Measurements from ENCODE around the gene RBM20. TPM values are rescaled to one million over a fixed set of nuclear protein-coding genes. Genes with fewer than 3 reads are reported as not detected.

The RBM20 gene
- total RNA-seq, 4 donors from 2014 or later, result 1.6 to 18.6 (median 3.2) TPM

GRCh38 chr10:110840923-110841428, 196.8 kb downstream of the RBM20 start:
- no peak overlapping the region for H3K4me3 ChIP-seq
- H3K9me3 ChIP-seq, result no peaks in the 10 kb centered on the region
- H3K4me1 ChIP-seq, result peaks cover 78% of the 10 kb centered on the region
- no peaks in the 10 kb centered on the region for H3K27me3 ChIP-seq
- no peaks in the 10 kb centered on the region for H3K36me3 ChIP-seq
- no peak for DNase-seq (ENCODE audit: low spot score in 2 of 2)
- TF ChIP-seq POLR2A (IDR thresholded peaks at IDR 0.05), result no peak
- TF ChIP-seq POLR2AphosphoS5 (IDR thresholded peaks at IDR 0.05), result no peak
- TF ChIP-seq EP300 (IDR thresholded peaks at IDR 0.05), result no peak
- TF ChIP-seq CTCF (IDR thresholded peaks at IDR 0.05), result no peak
- H3K27ac ChIP-seq, result peak overlapping the region; percentile 76
- WGBS, result 73% methylated on average over 3 of the region's 3 CpGs

GRCh38 chr10:110841767-110842267, 197.7 kb downstream of the RBM20 start:
- 91% methylated on average over 8 of the region's 9 CpGs for WGBS
- Histone ChIP-seq H3K36me3 (no peaks in the 10 kb centered on the region), H3K27me3 (no peaks in the 10 kb centered on the region), H3K27ac (no peak overlapping the region), H3K4me1 (peaks cover 79% of the 10 kb centered on the region), H3K9me3 (no peaks in the 10 kb centered on the region), H3K4me3 (no peak overlapping the region)
- TF ChIP-seq POLR2AphosphoS5 (IDR thresholded peaks at IDR 0.05), result no peak
- TF ChIP-seq EP300 (IDR thresholded peaks at IDR 0.05), result no peak
- no peak for TF ChIP-seq POLR2A (IDR thresholded peaks at IDR 0.05)
- no peak for TF ChIP-seq CTCF (IDR thresholded peaks at IDR 0.05)
- DNase-seq (ENCODE audit: low spot score in 2 of 2), result no peak

GRCh38 chr10:110842326-110842904, 198.3 kb downstream of the RBM20 start:
- Histone ChIP-seq H3K9me3 (no peaks in the 10 kb centered on the region), H3K27ac (peak overlapping the region; percentile 60), H3K4me3 (no peak overlapping the region), H3K4me1 (peaks cover 79% of the 10 kb centered on the region), H3K36me3 (no peaks in the 10 kb centered on the region), H3K27me3 (no peaks in the 10 kb centered on the region)
- TF ChIP-seq CTCF (IDR thresholded peaks at IDR 0.05) (no peak), POLR2AphosphoS5 (IDR thresholded peaks at IDR 0.05) (no peak), POLR2A (IDR thresholded peaks at IDR 0.05) (no peak), EP300 (IDR thresholded peaks at IDR 0.05) (no peak)
- 82% methylated on average over 7 of the region's 7 CpGs for WGBS
- DNase-seq (ENCODE audit: low spot score in 2 of 2), result no peak

- Histone ChIP-seq H3K27me3 (no peaks in the 10 kb centered on the region), H3K36me3 (no peaks in the 10 kb centered on the region), H3K9me3 (no peaks in the 10 kb centered on the region), H3K4me3 (no peak overlapping the region), H3K27ac (peak overlapping the region; percentile 60), H3K4me1 (peaks cover 74% of the 10 kb centered on the region)
- no peak for DNase-seq (ENCODE audit: low spot score in 2 of 2)
- 52% methylated on average over 2 of the region's 2 CpGs for WGBS
- no peak for TF ChIP-seq POLR2AphosphoS5 (IDR thresholded peaks at IDR 0.05)
- no peak for TF ChIP-seq CTCF (IDR thresholded peaks at IDR 0.05)
- no peak for TF ChIP-seq POLR2A (IDR thresholded peaks at IDR 0.05)
- no peak for TF ChIP-seq EP300 (IDR thresholded peaks at IDR 0.05)
These were observed 198.9 kb downstream of the RBM20 start for GRCh38 chr10:110843031-110843430.

GRCh38 chr10:110843796-110844616, 199.9 kb downstream of the RBM20 start:
- Histone ChIP-seq H3K36me3 (no peaks in the 10 kb centered on the region), H3K27ac (peak overlapping the region; percentile 60), H3K27me3 (no peaks in the 10 kb centered on the region), H3K4me1 (peaks cover 69% of the 10 kb centered on the region), H3K9me3 (no peaks in the 10 kb centered on the region), H3K4me3 (no peak overlapping the region)
- TF ChIP-seq POLR2AphosphoS5 (IDR thresholded peaks at IDR 0.05) (no peak), POLR2A (IDR thresholded peaks at IDR 0.05) (no peak), CTCF (IDR thresholded peaks at IDR 0.05) (no peak), EP300 (IDR thresholded peaks at IDR 0.05) (no peak)
- no peak for DNase-seq (ENCODE audit: low spot score in 2 of 2)
- WGBS, result 63% methylated on average over 8 of the region's 8 CpGs

Data from suprapubic skin (tissue), 4 donors.